Left renal pelvis (tissue), 4 donors: Measurements from ENCODE around the gene SWSAP1. TPM values are rescaled to one million over a fixed set of nuclear protein-coding genes. Genes with fewer than 3 reads are reported as not detected.
"Not testable (repeated sequence)": the region's sequence is repeated elsewhere in the genome, so short reads cannot be mapped to it uniquely, and the experiment has no call there.

ENCODE experiments used
- DNase-seq, 4 donors: peaks; one replicate each; pipeline ENCODE4 v3.0.0-alpha.2; 2013; ENCODE audit warnings: low read depth in 4 of 4, low spot score in 3 of 4
- polyA plus RNA-seq, 4 donors: library from polyadenylated mRNA; unstranded; fragments of 120-200 nt; gene quantifications; one replicate each; pipeline ENCODE4 v1.2.1, GENCODE V29; 2013; ENCODE audit not compliant: insufficient read length in 4 of 4

SWSAP1 gene
- polyA plus RNA-seq, 4 donors, result 2.5 to 3.7 (median 3.0) TPM

DNA sequence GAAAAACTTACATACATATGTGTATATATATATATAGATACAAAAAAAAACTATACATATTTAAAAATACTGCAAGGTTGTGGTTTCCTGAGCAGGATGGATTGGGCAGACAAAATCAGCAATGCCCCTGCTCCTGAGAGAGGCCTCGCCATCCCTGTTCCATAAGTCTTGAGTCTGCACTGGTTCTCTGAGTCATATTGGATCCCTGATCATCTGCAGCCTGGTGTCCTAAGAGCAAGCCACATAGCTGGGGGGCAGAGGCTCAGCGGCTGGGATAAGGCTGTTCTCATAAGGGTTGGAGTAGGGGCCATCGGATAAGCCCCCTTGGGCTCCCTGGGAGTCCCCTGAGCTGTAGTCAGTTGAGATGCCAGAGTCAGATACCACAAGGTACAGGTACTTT lies 3.3 kb downstream of the SWSAP1 start:
- DNase-seq, result no peak

GRCh38 chr19:11378319-11379189 lies 4.1 kb downstream of the SWSAP1 start:
- no peak for DNase-seq

DNA sequence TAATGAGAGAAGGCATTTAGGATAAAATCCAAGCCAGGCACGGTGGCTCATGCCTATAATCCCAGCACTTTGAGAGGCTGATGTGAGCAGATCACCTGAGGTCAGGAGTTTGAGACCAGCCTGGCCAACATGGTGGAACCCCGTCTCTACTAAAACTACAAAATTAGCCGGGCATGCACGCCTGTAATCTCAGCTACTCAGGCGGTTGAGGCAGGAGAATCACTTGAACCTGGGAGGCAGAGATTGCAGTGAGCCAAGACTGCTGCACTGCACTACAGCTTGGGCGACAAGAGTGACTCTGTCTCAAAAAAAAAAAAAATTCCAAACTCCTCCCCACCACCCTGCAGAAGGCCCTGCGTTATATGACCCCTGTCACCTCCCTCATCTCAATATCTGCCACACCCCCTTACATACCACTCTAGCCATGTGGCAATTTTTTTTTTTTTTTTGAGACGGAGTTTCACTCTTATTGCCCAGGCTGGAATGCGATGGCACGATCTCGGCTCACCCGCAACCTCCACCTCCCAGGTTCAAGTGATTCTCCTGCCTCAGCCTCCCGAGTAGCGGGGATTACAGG lies 4.9 kb downstream of the SWSAP1 start:
- DNase-seq, result not testable (repeated sequence)

DNA sequence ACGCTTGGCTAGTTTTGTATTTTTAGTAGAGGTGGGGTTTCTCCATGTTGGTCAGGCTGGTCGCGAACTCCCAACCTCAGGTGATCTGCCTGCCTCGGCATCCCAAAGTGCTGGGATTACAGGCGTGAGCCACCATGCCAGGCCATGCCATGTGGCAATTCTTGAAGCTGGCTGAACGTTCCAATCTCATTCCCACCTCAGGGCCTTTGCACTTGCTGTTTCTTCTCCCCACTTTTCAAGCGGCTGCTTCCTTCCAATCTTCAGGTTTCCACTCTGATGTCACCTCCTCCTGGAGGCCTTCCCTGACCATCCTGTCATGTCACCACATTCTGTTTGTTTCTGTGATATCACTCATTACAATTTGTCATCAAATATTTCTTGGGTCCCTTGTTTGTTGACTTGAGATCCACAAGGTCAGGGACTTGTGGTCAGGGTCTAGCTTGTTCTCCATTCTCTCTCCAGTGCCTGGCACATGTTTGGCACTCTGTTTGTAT lies 5.4 kb downstream of the SWSAP1 start:
- DNase-seq, result no peak

DNA sequence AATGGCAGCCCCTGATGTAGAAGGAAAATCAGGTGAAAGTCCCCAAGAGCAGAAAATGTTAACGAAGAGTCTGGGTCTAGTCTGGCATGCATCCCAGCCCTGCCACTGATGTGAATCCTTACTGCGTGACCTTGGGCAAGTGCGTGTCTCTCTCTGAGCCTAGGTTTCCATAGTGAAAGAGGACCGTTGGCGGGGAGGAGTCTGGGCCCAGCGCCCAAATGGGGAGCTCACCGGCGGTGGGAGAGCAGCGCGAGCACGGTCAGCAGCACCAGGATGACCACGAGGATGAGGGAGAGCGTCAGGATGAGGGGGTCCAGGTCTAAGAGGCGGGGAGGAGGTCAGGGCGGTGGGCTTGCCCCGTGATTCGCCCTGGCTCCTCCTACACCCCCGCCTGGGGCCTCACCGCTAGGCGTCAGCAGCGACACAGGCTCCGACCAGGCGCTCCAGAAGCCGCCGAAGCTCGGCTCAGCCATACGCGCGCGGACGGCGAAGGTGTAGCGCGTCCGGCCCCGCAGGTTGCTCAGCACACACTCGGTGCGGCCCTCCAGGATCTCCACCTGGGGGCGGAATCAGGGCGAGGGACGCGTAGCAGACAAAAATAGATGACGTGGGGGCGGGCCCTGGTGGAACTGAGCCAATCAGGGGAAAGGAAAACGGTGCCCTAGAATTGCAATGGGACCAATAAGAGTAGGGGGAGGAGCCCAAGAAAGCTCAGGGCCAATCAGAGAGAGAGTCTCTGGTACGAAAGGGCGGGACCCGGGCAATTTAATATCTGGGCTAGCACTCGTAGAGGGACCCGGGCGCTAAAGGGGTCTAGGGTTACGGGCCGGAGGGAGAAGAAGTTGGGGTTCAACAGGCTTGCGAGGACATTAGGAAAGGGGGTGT lies 6.4 kb downstream of the SWSAP1 start:
- DNase-seq, result peak; percentile 91 to 95 (median 92)

- no peak for DNase-seq
Observed at GRCh38 chr19:11382898-11383705, 8.6 kb downstream of the SWSAP1 start.

GRCh38 chr19:11383706-11384048 lies 9.2 kb downstream of the SWSAP1 start:
- DNase-seq, result no peak

DNA sequence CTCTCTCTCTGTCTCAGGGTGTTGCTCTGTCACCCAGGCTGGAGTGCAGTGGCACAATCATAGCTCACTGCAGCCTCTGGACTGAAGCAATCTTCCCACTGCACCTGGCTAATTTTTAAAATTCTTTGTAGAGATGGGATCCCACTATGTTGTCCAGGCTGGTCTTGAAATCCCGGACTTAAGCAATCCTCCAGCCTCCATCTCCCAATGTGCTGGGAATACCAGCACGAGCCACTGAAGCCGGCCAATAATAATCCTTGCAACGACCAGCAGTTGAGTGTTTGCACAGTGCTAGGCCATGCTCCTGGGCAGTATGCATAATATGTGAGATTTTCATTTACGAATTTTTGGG lies 10.3 kb downstream of the SWSAP1 start:
- no peak for DNase-seq

- DNase-seq, result no peak
Observed at GRCh38 chr19:11387162-11388034, 12.9 kb downstream of the SWSAP1 start.

GRCh38 chr19:11390359-11390758 lies 15.9 kb downstream of the SWSAP1 start:
- DNase-seq, result no peak

- no peak for DNase-seq
Observed at GRCh38 chr19:11390933-11391680, 16.6 kb downstream of the SWSAP1 start.

DNA sequence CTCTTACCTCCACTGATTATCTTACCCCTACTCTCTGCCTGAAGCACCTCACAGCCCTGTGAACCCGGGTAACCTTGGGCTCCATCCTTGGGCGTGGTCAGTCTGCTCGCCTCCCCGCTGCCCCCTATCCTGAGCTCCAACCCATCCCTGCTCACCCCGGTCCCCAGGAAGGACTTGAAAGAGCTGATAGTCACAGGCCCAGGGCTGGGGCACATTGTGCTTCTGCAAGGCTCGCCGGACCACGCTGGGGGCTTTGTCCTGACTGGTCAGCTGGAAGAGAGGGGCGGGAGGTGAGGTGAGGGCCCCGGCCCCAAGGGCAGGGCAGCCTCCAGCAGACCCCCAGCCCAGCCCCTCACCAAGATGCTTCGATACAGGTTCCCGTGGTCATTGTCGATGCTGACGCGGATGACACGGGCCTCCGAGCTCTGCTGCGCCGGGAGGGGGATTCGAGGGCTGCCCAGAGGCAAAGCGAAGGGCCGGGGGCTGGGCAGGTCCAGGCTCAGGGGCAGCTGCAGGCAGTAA lies 22.7 kb downstream of the SWSAP1 start:
- DNase-seq, result no peak

GRCh38 chr19:11399667-11400066 lies 25.2 kb downstream of the SWSAP1 start:
- DNase-seq, result no peak

- DNase-seq, result no peak
Observed at GRCh38 chr19:11400798-11401197, 26.3 kb downstream of the SWSAP1 start.

DNA sequence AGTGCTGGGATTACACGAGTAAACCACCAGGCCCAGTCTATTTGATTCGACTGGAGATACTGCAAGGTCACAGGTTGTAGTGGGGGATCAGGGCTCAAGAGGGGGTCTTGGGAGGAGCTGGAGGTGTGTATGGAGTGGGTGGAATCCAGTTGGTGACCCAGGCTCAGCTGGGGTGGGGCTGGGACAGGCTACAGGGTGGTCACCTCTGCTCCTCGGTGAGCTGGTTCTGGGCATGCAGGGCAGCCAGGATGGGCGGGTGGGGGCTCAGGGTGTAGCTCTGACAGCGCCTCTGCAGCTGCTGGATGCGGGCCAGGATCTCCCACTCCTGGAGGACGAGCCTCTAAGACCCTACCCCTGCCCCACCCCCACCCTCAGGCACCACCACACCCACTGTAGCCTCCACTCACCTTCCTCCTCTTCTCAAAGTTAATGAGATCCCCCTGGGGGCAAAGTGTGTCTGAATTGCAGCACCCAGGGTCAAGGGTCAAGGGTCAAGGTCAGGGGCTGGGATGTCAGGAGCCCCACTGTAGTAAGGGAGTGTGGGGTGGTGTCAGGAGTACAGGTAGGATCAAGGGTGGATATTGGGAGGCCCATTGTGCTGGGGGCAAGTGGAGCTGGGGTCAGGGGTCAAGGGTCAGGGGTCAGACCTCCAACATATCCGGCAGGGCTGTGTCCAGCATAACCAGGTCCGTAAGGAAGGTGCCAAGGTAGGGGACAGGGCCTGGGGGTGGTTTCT lies 27.5 kb downstream of the SWSAP1 start:
- no peak for DNase-seq

DNA sequence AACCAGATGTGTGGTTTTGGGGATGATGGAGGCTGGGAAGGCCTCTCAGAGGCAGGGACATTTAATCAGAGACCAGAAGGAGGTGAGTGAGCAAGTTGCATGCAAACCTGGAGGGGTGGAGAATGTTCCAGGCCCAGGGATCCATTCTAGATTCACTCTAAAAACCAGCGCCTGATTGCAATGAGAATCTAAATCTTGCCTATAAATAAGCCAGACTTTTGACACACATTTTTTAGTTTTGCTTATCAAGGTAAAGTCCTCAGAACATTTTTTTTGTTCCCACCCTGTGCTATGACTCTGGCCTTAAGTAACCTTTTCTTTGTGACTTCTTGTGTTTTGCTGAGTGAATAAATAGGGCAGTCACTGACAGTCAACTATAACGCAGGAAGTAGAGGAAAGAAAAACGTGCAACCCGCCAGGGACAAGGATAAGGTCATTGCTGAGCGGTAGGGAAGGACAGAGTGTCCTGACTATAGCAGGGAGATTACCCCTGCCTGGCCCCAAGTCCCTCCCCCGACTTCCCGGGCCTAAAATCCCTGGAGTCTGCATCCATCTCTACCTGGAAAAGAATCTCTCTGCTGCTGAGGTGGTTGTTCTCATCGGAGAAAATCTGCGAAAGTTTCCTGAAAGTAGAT lies 30.2 kb downstream of the SWSAP1 start:
- no peak for DNase-seq

DNA sequence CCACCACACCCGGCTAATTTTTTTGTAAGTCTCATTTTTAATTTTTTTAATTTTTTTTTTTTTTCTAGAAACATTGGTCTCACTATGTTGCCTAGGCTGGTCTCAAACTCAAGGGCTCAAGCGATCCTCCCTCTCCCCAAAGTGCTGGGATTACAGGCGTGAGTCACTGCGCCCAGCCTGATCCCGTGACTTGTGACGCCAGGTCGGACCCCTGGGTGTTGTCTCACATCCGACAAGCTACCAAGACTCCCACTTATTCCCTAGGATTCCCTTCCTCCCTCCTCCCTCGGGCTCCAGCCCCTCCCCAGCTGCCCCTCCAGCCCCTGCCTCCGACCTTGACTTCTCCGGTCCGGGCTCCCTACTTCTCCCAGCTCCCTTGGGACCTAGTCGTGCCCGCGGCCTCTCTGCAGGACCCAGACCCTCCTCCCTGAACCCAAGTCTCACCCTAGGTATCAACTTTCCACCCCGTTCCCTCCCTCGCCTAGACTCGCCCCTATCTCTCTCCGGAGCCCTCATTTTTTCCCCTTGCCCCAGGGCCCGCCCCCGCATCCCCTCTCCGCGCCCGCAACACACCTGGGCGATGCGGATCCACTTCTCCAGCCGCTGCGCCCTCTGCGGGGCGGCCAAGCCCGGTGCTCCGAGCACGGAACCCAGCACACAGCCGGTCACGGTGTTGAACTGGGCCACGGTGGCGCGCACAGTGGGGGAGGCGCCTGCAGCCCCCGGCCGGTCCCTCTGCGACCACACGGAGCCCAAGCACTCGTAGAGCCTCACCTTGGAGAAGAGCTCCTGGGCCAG lies 31.6 kb downstream of the SWSAP1 start:
- DNase-seq, result no peak
